GM15510 (cell line): ENCODE measurements around the gene ZSCAN18.

ENCODE experiments used
- POLR2A ChIP-seq: IDR thresholded peaks from 3 replicates; pipeline ENCODE4 v1.6.1; 2011; ENCODE audit warnings: borderline replicate concordance; ENCODE audit not compliant: insufficient read length; ENCODE audit errors: extremely low read depth

Gene ZSCAN18

GRCh38 chr19:58059003-58059670 is 38.9 kb downstream of the ZSCAN18 start, which contains the start of gene ZNF135:
Gene ZNF135, plus strand, starts transcription at chr19:58059282. Its CDS starts 721 bp downstream, at chr19:58060003.
- no peak for TF ChIP-seq POLR2A

GRCh38 chr19:58058467-58058866 is 39.6 kb downstream of the ZSCAN18 start:
- no peak for TF ChIP-seq POLR2A

DNA sequence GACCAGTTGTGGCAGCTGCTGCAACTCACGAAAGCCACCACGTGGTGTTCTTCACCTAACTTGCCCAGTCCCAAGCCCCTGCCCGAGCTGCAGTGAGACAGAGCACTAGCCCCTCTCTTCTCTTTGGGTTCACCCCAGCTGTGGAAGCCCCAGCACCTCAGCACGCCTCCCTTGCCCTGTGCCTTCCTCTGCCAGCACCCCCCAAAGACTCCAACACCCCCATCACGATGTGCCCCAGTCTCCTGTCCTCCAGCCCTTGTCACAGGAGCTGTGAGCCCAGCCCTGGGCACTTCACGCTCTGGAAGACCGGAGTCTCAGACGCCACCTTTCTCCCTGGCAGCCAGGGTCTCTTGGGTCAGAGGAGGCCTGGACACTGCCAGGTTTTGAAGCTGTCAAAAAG is 41.2 kb downstream of the ZSCAN18 start:
- no peak for TF ChIP-seq POLR2A

DNA sequence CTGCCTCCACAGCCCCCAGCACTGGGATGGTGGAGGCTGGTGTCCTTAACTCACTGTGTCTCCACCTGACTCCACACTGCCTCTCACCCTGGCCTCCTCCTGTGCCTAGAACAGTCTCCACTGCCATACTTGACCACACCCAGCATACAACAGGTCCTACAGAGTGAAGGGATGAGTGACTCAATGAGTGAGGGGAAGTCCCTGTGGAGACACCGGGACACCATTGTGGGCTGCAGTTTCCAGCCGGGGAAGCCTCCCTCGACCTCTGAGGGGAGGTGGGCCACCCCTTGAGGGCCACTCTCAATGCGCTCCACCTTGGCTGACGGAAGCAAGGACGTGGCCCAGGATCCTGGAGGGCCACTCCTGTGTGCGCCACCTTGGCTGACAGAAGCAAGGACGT is 41.8 kb downstream of the ZSCAN18 start:
- TF ChIP-seq POLR2A = no peak

DNA sequence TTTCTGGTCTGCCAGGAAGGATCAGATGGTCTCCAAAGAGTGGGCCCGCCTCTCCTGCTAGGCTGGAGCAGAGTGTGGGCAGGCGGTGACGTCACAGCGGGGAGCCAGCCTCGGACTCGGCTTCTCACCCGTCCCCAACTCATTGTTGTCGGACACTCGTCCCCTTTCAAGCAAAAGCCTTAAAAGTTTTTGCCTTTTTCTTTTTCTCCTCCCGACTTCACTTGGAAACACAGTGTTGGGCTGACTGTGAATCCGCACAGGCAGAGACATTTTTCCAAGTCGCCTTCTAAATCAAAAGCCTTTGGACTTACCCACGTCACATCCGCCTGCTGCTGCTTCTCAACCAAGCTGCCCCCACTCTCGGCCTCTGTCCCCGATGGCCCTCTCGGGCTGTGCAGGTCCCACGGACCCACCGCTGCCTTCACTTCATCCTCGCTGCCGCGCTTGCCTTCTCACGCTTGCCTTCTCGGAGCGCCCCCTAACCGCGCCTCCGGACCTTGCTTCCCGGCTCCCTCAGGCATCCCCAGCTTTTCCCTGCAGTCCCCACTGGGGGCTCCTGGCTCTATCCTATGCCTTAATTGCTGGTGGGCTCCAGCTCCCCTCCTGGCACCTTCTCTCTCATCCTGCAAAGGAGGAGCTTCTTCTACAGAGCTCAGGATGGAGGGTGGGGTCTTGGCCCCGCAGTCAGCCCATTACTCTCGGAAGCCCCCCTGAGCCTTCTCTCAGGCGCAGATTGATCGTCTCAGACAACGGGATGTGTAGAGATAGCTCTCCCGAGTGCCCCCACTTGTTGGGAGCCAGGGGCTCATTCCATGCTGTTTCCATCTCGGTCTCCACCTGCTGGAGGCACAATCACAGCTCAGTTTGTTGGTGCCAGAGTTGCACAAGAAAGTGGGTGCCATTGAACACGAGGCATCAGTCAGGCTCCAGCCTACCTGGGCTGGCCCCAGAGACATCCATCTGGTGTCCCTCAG is 42.8 kb downstream of the ZSCAN18 start:
- no peak for TF ChIP-seq POLR2A

DNA sequence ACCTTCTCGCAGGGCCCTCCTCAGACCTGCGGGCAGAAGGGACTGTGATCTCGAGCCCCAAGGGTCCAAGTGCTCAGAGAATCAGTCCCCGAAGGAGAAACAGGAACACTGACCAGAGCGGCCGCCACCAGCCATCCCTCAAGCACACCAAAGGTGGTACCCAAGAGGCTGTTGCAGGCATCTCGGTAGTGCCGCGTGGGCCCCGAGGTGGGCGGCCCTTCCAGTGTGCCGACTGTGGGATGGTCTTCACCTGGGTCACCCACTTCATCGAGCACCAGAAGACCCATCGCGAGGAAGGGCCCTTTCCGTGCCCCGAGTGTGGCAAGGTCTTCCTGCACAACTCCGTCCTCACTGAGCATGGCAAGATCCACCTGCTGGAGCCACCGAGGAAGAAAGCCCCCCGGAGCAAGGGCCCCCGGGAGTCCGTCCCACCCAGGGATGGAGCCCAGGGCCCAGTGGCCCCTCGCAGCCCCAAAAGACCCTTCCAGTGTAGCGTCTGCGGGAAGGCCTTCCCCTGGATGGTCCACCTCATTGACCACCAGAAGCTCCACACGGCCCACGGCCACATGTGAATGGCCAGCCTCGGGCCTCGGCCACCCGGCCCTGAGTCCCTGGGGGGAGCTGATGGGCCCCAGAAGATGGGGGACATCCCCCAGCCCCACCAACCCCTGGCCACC is 44.4 kb downstream of the ZSCAN18 start:
- TF ChIP-seq POLR2A = no peak

GRCh38 chr19:58052256-58052655 is 45.8 kb downstream of the ZSCAN18 start:
- TF ChIP-seq POLR2A = no peak

- no peak for TF ChIP-seq POLR2A
Measured at GRCh38 chr19:58047672-58048071, 50.4 kb downstream of the ZSCAN18 start.

GRCh38 chr19:58046856-58047255 is 51.2 kb downstream of the ZSCAN18 start:
- no peak for TF ChIP-seq POLR2A

DNA sequence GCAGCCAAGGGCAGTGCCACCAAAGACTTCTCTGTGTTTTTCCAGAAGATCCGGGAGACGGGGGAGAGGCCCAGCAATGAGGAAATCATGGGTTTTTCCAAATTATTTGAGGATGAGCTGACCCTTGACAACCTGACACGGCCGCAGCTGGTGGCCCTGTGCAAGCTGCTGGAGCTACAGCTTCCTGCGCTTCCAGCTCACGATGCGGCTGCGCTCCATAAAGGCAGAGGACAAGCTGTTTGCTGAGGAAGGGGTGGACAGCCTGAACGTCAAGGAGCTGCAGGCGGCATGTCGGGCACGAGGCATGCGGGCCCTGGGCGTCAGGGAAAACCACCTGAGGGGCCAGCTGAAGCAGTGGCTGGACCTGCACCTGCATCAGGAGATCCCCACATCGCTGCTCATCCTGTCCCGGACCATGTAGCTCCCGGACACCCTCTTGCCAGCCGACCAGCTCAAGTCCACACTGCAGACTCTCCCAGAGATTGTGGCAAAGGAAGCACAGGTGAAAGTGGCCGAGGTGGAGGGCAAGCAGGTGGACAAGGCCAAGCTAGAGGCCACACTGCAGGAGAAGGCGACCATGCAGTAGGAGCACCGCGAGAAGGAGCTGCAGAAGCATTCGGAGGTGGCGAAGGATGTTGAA is 52.5 kb downstream of the ZSCAN18 start:
- no peak for TF ChIP-seq POLR2A

GRCh38 chr19:58044886-58045285 is 53.1 kb downstream of the ZSCAN18 start:
- TF ChIP-seq POLR2A = no peak

GRCh38 chr19:58044391-58044790 is 53.6 kb downstream of the ZSCAN18 start:
- TF ChIP-seq POLR2A = no peak

DNA sequence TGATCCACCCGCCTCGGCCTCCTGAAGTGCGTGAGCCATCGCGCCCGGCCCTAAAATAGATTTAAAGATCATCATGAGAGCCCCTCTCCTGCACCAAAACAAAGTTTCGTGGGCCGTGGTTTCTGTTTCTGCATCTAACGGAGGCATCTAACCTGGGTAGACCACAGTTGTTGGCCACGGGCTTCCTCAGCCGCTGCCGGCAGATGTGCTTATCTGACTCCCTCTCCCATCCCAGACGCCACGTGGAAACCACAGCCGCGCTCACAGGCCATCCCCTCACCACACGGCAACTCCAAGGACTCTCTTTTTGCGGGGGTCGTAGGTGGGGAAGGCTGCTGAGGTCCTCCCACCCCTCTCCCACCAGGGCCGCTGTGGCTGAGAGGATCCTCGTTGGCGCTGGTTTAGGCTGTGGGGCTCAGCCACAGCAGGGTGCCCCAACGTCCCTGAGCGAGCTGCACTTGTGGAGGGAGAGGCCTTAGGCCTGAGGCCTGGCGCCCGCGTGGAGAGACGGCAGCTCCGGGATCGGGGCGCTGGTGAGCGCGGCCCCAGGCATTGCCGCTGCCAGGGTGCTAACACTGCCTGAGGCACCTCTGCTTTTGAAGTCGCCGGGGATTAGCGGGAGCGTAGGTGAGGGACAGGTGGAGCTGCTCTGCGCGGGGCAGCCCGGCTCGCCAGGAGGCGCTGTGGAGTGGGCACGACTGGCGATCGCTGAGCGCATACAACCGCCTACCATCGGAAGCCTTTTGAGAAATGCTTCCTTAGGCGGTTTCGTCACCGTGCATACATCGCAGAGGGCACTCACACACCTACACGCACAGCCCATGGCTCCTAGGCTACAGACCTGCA is 55.3 kb downstream of the ZSCAN18 start:
- no peak for TF ChIP-seq POLR2A
